Measurements from ENCODE around the gene PCDH9.

PCDH9 gene

DNA sequence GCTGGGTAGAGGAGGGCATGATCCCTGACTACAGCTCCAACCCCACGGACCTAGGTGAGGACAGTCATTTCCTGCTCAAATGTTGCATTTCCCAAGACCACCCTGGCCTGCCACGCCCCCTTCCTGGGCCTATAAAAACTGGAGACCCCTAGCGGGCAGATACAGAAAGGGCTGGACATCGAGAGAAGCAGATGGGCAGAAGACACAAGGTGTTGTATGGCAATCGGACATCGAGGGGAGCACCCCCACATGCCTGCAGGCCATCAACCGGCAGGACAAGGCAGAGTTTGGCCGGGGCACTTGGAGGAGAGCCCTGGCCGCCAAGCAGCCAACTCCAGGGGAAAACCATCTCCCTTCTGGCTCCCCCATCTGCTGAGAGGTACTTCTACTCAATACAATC, 746.4 kb downstream of the PCDH9 start:
- no peaks in the 10 kb centered on the region for H3K4me1 ChIP-seq (ENCODE audit: control insufficient read depth, insufficient read depth, low read length)
- H3K9me3 ChIP-seq (ENCODE audit: control insufficient read depth, insufficient read depth, low read length): no peaks in the 10 kb centered on the region
- no peaks in the 10 kb centered on the region for H3K36me3 ChIP-seq (ENCODE audit: control insufficient read depth, insufficient read depth, low read length)
- no peak overlapping the region for H3K4me3 ChIP-seq (ENCODE audit: low read depth, low read length)
- no peaks in the 10 kb centered on the region for H3K27me3 ChIP-seq (ENCODE audit: control insufficient read depth, insufficient read depth, low read length)
- H3K9ac ChIP-seq (ENCODE audit: low read depth, low read length): no peak overlapping the region

DNA sequence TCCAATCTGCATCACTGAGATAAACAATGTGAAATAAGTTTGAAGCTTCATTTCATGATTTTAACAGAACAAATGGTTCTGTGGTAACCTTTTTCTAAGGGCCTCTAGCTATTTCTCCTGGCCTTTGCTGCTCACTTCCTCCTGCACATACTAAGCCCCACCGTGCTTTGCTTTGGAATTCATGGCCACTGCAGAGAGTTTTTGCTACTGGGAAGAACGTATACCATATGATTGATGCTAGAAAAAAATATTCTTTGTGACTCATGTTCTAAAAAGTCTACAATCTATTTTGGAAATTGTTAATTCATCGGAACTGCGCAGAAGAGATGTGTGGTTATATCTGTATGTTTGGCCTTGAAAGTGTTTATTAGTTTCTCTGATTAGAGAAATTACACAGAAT, 747.3 kb downstream of the PCDH9 start:
- Histone ChIP-seq H3K4me3 (ENCODE audit: low read depth, low read length) (no peak overlapping the region), H3K9me3 (ENCODE audit: control insufficient read depth, insufficient read depth, low read length) (no peaks in the 10 kb centered on the region), H3K4me1 (ENCODE audit: control insufficient read depth, insufficient read depth, low read length) (no peaks in the 10 kb centered on the region), H3K9ac (ENCODE audit: low read depth, low read length) (no peak overlapping the region), H3K27me3 (ENCODE audit: control insufficient read depth, insufficient read depth, low read length) (no peaks in the 10 kb centered on the region), H3K36me3 (ENCODE audit: control insufficient read depth, insufficient read depth, low read length) (no peaks in the 10 kb centered on the region)

DNA sequence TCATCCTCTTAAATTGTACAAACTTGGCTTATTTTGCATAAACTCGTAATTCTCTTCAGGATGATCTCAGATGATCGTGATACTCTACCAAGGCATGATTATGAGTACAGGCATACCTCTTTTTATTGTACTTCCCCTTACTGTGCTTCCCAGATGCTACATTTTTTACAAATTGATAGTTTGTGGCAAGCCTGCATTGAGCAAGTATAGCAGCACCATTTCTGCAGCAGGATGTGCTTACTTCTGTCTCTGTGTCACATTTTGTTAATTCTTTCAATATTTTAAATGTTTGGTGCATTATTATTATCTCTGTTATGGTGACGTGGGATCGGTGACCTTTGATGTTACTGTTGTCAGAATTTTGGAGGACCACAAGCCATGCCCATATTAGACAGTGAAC, 752.3 kb downstream of the PCDH9 start:
- Histone ChIP-seq H3K9me3 (ENCODE audit: control insufficient read depth, insufficient read depth, low read length) (no peaks in the 10 kb centered on the region), H3K27me3 (ENCODE audit: control insufficient read depth, insufficient read depth, low read length) (no peaks in the 10 kb centered on the region), H3K36me3 (ENCODE audit: control insufficient read depth, insufficient read depth, low read length) (no peaks in the 10 kb centered on the region), H3K4me3 (ENCODE audit: low read depth, low read length) (no peak overlapping the region), H3K9ac (ENCODE audit: low read depth, low read length) (no peak overlapping the region), H3K4me1 (ENCODE audit: control insufficient read depth, insufficient read depth, low read length) (no peaks in the 10 kb centered on the region)

DNA sequence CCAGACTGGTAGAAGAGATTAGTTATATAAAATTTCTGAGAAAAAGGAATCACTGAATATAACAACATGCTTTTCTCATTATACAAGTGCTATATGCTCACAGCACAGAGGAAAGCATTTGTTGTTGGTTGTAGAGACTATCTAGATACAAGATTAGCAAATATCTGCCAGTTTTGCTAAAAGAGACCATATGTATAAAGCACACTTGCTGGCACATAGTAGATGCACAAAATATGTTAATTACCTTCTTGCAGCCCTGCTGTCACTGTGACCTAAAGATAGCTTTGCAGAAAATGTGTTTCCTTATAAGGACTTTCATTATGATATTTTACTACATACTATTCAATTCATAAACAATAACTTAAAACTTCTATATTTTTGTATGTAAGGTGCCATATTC, 755.1 kb downstream of the PCDH9 start:
- Histone ChIP-seq H3K9ac (ENCODE audit: low read depth, low read length) (no peak overlapping the region), H3K27me3 (ENCODE audit: control insufficient read depth, insufficient read depth, low read length) (no peaks in the 10 kb centered on the region), H3K4me3 (ENCODE audit: low read depth, low read length) (no peak overlapping the region), H3K9me3 (ENCODE audit: control insufficient read depth, insufficient read depth, low read length) (no peaks in the 10 kb centered on the region), H3K4me1 (ENCODE audit: control insufficient read depth, insufficient read depth, low read length) (no peaks in the 10 kb centered on the region), H3K36me3 (ENCODE audit: control insufficient read depth, insufficient read depth, low read length) (no peaks in the 10 kb centered on the region)

DNA sequence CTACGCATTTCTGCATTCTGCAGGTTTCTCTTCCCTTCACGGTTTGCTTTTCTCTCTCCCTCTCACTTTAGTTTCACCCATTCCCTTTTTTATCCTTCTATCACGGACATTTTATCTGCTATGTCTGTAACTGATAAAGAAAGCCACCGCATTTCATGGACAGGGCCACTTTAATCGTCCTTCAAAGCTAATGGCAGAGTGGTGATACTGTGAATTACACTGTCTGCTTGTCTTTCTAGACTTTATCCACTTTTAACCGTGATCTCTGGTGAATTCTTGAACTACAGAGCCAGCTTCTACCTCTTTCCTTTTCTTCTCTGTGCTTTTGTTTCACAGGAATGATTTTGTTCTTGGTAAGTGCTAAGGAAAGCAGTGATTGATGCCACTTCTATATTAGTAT, 760.4 kb downstream of the PCDH9 start:
- H3K36me3 ChIP-seq (ENCODE audit: control insufficient read depth, insufficient read depth, low read length): no peaks in the 10 kb centered on the region
- H3K4me3 ChIP-seq (ENCODE audit: low read depth, low read length): no peak overlapping the region
- H3K9me3 ChIP-seq (ENCODE audit: control insufficient read depth, insufficient read depth, low read length): no peaks in the 10 kb centered on the region
- no peaks in the 10 kb centered on the region for H3K27me3 ChIP-seq (ENCODE audit: control insufficient read depth, insufficient read depth, low read length)
- no peak overlapping the region for H3K9ac ChIP-seq (ENCODE audit: low read depth, low read length)
- no peaks in the 10 kb centered on the region for H3K4me1 ChIP-seq (ENCODE audit: control insufficient read depth, insufficient read depth, low read length)

DNA sequence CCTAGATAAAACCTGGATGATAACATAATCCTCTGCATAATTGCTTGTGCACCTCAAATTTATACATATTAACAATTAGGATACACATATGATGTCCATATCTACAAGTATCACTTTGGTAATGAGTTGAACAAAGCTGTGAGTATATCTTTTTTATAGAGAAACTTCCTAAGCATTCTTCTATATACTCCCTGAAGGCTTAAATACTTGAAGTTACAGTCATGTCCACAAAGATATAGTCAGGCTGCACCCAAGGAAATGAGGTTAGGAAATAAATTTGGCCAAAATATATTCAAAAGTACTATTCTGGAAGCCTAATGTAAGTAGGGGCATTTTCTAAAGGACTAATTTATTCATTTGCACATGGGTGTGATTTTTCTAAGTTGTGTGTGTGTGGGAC, 761.5 kb downstream of the PCDH9 start:
- no peaks in the 10 kb centered on the region for H3K4me1 ChIP-seq (ENCODE audit: control insufficient read depth, insufficient read depth, low read length)
- no peak overlapping the region for H3K4me3 ChIP-seq (ENCODE audit: low read depth, low read length)
- no peaks in the 10 kb centered on the region for H3K9me3 ChIP-seq (ENCODE audit: control insufficient read depth, insufficient read depth, low read length)
- H3K27me3 ChIP-seq (ENCODE audit: control insufficient read depth, insufficient read depth, low read length): no peaks in the 10 kb centered on the region
- no peak overlapping the region for H3K9ac ChIP-seq (ENCODE audit: low read depth, low read length)
- no peaks in the 10 kb centered on the region for H3K36me3 ChIP-seq (ENCODE audit: control insufficient read depth, insufficient read depth, low read length)

DNA sequence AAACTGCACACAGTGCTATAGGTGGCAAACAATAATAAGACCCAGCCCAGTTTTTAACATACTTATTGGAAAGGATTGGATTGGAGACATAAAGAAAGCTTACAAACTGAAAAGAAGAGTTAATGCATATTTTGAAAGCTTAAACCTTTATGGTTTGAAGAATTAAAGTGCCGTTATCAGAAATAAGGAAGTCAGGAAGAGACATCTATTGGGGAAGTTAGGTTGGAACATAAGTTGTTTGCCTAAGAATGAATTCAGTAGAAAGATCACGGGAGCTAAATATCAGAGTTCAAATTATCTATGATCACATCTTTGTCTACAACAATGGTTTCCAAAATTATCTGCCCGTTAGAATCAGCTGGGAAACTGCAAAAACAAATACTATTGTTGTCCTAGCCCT, 767.9 kb downstream of the PCDH9 start:
- Histone ChIP-seq H3K9me3 (ENCODE audit: control insufficient read depth, insufficient read depth, low read length) (no peaks in the 10 kb centered on the region), H3K36me3 (ENCODE audit: control insufficient read depth, insufficient read depth, low read length) (no peaks in the 10 kb centered on the region), H3K4me3 (ENCODE audit: low read depth, low read length) (no peak overlapping the region), H3K9ac (ENCODE audit: low read depth, low read length) (no peak overlapping the region), H3K4me1 (ENCODE audit: control insufficient read depth, insufficient read depth, low read length) (no peaks in the 10 kb centered on the region), H3K27me3 (ENCODE audit: control insufficient read depth, insufficient read depth, low read length) (no peaks in the 10 kb centered on the region)

DNA sequence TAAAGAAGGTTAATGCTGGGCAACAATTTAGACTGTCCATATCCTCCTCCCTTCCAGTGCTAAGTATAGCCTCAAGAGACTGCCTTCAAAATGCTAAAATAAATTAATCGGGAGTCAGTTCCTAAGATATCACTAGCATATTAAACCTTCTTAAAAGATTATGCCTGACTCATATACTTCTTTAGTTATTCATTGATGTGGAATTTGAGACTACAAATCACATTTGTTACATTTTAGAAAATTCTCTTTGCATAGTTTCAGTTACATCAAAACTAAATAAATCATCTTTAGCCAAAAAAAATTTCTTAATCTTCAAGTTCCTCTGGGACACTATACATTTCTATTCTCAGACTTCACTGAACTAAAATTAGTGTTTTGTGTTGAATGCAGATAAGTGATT, 769.1 kb downstream of the PCDH9 start:
- Histone ChIP-seq H3K4me3 (ENCODE audit: low read depth, low read length) (no peak overlapping the region), H3K9me3 (ENCODE audit: control insufficient read depth, insufficient read depth, low read length) (no peaks in the 10 kb centered on the region), H3K27me3 (ENCODE audit: control insufficient read depth, insufficient read depth, low read length) (no peaks in the 10 kb centered on the region), H3K4me1 (ENCODE audit: control insufficient read depth, insufficient read depth, low read length) (no peaks in the 10 kb centered on the region), H3K9ac (ENCODE audit: low read depth, low read length) (no peak overlapping the region), H3K36me3 (ENCODE audit: control insufficient read depth, insufficient read depth, low read length) (no peaks in the 10 kb centered on the region)

DNA sequence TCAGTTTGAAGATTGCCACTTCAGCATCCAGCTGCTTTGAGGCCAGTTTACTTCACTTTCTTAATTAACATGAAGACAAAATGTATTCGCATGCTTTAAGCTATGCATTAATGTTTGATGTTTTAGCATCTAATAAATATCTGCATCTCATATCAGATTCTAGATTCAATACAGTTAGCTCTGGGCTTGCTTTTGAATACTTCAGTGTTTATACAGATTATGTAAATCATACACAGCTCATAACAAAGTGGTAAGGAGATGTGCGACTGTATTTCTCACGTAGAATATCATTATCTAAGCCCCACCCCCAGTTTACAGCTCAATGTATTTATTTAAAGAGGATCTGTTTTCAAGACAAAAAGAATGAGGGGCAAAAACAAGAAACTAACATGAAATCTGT, 770.5 kb downstream of the PCDH9 start:
- no peaks in the 10 kb centered on the region for H3K4me1 ChIP-seq (ENCODE audit: control insufficient read depth, insufficient read depth, low read length)
- no peaks in the 10 kb centered on the region for H3K27me3 ChIP-seq (ENCODE audit: control insufficient read depth, insufficient read depth, low read length)
- no peak overlapping the region for H3K4me3 ChIP-seq (ENCODE audit: low read depth, low read length)
- H3K36me3 ChIP-seq (ENCODE audit: control insufficient read depth, insufficient read depth, low read length): no peaks in the 10 kb centered on the region
- no peaks in the 10 kb centered on the region for H3K9me3 ChIP-seq (ENCODE audit: control insufficient read depth, insufficient read depth, low read length)
- no peak overlapping the region for H3K9ac ChIP-seq (ENCODE audit: low read depth, low read length)

DNA sequence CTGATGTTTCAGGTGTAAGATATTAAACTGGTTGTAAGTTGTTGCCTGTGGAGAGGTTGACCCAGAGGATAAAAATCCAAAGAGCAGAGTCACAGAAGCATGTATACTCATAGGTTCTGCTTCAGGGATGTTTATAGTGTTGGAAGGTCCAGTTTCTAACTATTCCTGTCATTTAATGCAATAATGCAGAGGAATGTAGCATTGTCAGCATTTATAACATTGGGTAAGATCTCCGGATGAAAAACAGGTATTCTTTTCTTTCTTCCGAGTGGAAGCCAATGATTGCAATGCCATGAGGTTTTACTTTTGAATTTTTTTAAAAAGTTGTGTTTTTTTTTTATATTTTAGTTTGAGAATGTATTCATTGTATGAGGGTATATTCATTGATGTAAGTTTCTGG, 771.0 kb downstream of the PCDH9 start:
- H3K9me3 ChIP-seq (ENCODE audit: control insufficient read depth, insufficient read depth, low read length): no peaks in the 10 kb centered on the region
- H3K36me3 ChIP-seq (ENCODE audit: control insufficient read depth, insufficient read depth, low read length): no peaks in the 10 kb centered on the region
- no peaks in the 10 kb centered on the region for H3K27me3 ChIP-seq (ENCODE audit: control insufficient read depth, insufficient read depth, low read length)
- H3K4me3 ChIP-seq (ENCODE audit: low read depth, low read length): no peak overlapping the region
- H3K9ac ChIP-seq (ENCODE audit: low read depth, low read length): no peak overlapping the region
- no peaks in the 10 kb centered on the region for H3K4me1 ChIP-seq (ENCODE audit: control insufficient read depth, insufficient read depth, low read length)

DNA sequence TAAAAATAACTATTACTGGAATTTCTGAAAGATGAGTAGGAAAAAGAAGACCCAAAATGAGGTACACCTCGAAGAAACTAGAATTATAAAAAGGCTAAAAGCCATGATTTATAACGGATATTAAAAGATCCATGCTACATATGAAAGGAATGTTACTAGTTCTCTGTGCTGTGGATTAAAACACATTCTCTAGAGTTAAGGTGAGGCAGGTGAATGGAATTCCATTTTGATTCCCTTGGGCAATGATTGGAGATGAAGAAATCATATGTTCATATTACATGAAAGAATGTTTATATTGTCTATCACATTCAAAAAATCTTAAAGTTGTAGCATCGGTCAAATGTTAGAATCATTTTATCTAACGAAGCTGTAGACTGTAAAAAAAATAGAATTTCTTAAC, 783.7 kb downstream of the PCDH9 start:
- H3K4me1 ChIP-seq (ENCODE audit: control insufficient read depth, insufficient read depth, low read length): no peaks in the 10 kb centered on the region
- no peak overlapping the region for H3K9ac ChIP-seq (ENCODE audit: low read depth, low read length)
- no peaks in the 10 kb centered on the region for H3K9me3 ChIP-seq (ENCODE audit: control insufficient read depth, insufficient read depth, low read length)
- no peak overlapping the region for H3K4me3 ChIP-seq (ENCODE audit: low read depth, low read length)
- H3K36me3 ChIP-seq (ENCODE audit: control insufficient read depth, insufficient read depth, low read length): no peaks in the 10 kb centered on the region
- H3K27me3 ChIP-seq (ENCODE audit: control insufficient read depth, insufficient read depth, low read length): no peaks in the 10 kb centered on the region

DNA sequence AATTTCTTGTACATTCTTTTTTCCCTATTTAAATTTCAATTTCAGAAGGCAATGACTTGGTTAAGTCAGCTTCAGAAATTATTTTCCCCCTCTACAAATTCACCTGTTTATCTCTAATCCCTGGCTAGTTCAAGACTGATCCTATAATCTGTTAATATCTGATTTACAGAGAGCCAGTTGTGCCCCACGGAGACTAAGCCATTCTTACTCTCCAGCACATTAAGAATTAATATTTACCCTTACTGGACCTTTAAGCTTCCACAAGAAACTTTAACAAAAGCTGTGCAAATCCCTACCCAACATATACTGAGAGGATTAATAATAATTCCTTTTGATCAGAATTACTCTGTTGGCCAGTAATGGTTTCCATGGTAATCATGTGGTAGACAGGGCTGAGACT, 786.2 kb downstream of the PCDH9 start:
- no peak overlapping the region for H3K4me3 ChIP-seq (ENCODE audit: low read depth, low read length)
- H3K4me1 ChIP-seq (ENCODE audit: control insufficient read depth, insufficient read depth, low read length): no peaks in the 10 kb centered on the region
- H3K9me3 ChIP-seq (ENCODE audit: control insufficient read depth, insufficient read depth, low read length): no peaks in the 10 kb centered on the region
- no peaks in the 10 kb centered on the region for H3K36me3 ChIP-seq (ENCODE audit: control insufficient read depth, insufficient read depth, low read length)
- H3K9ac ChIP-seq (ENCODE audit: low read depth, low read length): no peak overlapping the region
- H3K27me3 ChIP-seq (ENCODE audit: control insufficient read depth, insufficient read depth, low read length): no peaks in the 10 kb centered on the region

DNA sequence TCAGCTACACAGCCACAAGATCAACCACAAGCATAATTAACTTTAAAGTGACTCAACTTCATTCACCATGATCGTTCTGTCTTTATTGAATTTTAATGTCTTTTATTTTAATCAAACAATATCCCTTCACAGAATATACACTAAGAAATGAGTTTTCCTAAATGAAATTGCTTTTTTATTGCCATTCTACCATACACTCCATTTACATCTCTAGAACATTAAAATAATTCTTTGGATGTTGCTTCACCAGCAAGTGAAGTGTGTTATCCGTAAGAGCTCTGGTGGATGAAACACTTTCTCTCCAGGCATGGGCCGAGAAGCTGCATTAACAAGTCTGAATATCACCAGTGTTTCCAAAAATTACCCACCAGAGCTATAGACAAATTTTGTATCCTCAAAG, 789.2 kb downstream of the PCDH9 start:
- no peak overlapping the region for H3K4me3 ChIP-seq (ENCODE audit: low read depth, low read length)

More for the DNA sequence above, 789.2 kb downstream of the PCDH9 start:
- H3K9ac ChIP-seq (ENCODE audit: low read depth, low read length): no peak overlapping the region
- no peaks in the 10 kb centered on the region for H3K36me3 ChIP-seq (ENCODE audit: control insufficient read depth, insufficient read depth, low read length)
- no peaks in the 10 kb centered on the region for H3K4me1 ChIP-seq (ENCODE audit: control insufficient read depth, insufficient read depth, low read length)
- H3K9me3 ChIP-seq (ENCODE audit: control insufficient read depth, insufficient read depth, low read length): no peaks in the 10 kb centered on the region
- no peaks in the 10 kb centered on the region for H3K27me3 ChIP-seq (ENCODE audit: control insufficient read depth, insufficient read depth, low read length)
